Measurements from ENCODE around the gene SIRT4.
"Not testable (repeated sequence)": the region's sequence is repeated elsewhere in the genome, so short reads cannot be mapped to it uniquely, and the experiment has no call there.

Gene SIRT4

GRCh38 chr12:120278137-120279069, 23.7 kb upstream of the SIRT4 start:
- DNase-seq = no peak

GRCh38 chr12:120283318-120283717, 18.8 kb upstream of the SIRT4 start:
- DNase-seq = no peak

- no peak for DNase-seq
These were observed 17.7 kb upstream of the SIRT4 start for GRCh38 chr12:120284381-120284780.

DNA sequence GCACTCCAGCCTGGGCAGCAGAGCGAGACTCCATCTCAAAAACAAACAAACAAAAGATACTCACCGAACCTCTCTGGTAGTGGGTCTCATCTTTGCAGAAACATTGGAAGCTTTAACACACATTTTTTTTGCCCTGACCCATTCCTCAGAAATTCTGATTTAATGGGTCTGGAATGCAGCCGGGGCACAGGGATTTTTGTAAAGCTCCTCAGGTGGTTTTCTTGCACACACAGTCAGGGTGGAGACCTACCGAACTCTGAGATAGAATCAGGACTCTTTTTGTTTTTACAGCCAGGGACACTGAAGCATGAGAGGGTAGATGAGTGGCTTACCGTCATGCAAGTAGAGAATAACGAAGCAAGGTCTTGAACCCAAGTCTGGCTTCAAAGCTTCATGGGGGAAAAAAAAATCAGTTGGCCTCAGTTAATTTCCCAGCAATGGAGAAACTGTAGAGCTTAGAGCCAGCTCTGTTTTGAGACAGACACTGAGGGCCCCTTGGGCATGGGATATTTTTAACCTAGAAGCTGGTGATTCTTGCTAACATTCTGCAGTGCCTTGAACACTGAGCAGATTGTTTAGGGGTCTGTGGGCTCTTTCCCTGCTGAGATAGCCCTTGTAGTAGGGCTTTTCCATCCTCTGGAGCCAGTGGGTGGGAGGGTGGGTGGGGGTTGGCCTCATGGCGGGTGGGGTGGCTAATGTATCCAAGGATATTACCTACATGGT, 15.2 kb upstream of the SIRT4 start:
- DNase-seq = no peak

DNA sequence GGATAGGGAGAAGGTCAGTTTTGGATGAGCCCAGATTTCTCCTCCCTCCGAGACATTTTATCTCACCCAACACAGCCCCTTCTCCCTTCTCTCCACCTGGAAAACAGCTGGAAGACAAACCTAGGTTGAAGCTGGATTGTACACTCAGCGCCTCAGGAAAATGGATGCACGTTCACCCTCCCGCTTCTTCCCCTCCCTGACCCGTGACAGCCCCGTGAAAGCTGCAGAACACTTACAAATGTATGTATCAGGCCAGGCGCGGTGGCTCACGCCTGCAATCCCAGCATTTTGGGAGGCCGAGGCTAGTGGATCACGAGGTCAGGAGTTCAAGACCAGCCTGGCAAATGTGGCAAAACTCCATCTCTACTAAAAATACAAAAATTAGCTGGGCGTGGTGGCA, 14.6 kb upstream of the SIRT4 start:
- DNase-seq = no peak

DNA sequence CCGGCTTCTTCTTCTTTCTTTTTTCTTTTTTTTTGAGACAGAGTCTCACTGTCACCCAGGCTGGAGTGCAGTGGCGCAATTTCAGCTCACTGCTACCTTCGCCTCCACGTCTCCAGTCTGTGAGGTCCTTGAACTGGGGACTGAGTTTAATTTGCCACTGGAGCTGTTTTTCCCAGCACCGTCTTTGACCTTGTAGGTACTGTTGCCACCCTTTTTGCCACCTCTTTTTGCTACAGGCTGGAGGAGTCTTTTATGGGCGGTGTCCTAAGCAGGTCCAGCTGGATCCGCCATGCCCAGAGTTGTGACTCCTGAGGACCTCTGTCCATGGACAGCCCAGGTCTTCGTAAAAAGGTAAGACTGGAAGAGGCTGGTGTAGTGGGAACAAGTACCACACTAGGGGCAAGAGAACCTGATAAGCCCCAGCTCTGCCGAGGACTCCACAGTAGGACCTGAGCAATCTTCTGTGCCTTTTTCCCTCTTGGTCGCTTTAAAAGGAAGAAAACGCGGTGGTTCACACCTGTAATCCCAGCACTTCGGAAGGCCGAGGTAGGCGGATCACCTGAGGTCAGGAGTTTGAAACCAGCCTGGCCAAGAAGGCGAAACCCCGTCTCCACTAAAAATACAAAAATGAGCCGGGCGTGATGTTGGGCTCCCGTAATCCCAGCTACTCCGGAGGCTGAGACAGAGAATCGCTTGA, 11.4 kb upstream of the SIRT4 start:
- no peak for DNase-seq

GRCh38 chr12:120292411-120292660, 9.8 kb upstream of the SIRT4 start:
- DNase-seq = no peak

- peak; percentile 93 for DNase-seq
These were observed 9.2 kb upstream of the SIRT4 start, which contains the start of gene RNU4-1 for GRCh38 chr12:120292661-120293531. RNU4-1 (minus strand) TSS chr12:120293237.

DNA sequence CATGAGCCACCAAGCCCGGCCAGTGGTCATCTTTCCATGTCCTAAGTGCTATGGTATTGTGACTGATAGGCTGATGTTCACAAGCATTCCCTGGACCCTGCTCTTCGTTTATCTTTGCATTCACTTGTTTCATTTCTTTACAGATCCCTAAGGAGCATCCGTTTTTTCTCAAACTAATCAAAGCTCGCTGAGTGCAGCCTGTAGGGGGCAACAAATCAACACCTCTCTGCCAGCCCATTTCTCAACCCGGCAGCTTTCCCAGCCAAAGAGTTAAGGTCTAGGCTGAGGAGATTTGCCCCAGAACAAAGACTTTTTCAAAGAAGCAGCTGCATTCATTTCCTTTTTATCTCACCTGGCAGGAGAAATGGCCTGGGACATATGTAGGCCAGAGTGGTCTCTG, 12.1 kb downstream of the SIRT4 start:
- no peak for DNase-seq

DNA sequence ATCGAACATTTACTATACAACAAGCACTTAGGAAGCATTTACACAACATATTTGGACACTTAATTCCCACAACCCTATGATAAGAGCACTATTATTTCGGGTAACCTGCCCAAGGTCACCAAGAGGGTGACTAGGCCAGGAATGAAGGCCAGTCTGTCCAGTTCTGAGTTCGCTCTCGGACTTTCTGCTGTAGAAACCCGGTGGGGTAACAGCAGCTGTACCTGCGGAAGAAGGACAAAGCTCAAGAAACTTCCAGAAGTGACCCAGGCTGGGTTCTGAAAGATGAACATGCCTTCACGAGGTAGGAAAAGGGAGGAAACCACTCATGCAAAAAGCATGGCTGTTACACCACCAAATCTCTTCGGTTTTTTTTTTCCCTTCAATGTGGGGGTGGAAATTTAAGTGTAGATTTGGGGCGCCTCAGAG, 14.7 kb downstream of the SIRT4 start:
- DNase-seq = no peak

DNA sequence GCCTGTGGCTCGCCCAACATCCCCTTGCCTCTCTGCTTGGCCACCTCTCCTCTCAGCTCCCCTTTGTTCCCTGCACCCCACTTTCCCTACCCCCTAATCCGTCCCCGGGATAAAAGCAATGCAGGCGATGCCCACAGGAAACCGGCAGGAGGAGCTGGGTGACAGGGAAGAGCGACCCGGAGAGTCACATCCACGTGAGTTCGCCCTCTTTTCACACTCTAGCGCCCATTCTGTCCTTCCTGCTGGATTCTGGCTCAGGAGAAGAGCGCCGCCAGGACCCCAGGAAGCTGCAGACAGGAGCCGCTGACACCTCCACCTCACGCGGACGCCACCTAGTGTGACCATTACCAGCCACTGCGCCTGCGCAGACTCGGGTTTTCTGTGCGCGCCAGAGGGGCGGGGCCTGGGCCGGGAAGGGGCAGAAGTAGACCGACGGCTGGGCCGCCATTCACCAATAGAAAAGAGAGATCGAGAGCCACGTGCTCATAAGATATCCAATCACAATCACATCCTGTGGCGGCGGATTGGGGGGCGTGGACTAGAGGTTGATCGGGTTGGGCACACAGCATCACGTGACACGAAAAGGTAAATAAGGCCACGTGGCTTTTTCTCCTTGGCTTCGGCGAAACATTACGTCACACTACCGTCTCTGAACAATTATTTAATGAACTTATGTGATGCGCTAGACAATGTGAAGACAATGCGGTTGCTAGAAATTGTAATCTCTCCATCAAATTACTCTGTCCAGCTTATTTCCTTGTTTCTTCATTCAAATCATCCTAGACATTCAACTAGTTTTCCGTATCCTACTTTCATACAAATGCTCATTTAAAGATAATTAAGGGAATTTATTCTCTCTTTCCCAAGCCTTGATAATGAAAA, 15.3 kb downstream of the SIRT4 start:
- peak; percentile 98 for DNase-seq

DNA sequence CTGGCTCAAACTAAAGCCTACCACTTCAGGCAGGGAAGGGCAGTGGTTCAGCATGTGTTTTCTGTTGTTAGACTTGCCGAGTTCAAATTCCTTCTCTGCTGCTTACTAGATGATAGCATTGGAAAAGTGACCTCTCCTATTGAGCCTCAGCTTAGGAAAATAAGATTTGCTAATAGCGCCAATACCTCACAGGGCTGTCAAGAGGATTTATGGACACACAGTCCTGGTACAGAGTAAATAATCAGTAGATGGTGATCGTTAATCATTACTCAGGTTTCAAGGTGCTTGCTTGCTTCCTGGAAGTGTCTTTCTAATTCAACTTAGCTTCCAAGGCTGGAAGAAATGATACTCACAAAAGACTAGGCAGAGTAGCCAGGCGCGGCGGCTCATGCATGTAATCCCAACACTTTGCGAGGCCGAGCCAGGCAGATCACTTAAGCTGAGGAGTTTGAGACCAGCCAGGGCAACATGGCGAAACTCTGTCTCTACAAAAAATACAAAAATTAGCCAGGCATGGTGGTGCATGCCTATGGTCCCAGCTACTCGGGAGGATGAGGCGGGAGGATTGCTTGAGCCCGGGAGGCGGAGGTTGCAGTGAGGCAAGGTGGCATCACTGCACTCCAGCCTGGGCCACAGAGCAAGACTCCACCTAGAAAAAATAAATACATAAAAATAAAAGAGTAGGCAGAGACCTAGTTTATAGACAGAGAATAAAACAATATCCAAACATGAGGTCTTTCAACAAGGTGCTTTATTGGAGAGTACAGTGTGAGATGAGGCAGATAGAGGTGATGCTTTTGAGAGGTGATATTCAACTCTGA, 19.5 kb downstream of the SIRT4 start:
- no peak for DNase-seq

DNA sequence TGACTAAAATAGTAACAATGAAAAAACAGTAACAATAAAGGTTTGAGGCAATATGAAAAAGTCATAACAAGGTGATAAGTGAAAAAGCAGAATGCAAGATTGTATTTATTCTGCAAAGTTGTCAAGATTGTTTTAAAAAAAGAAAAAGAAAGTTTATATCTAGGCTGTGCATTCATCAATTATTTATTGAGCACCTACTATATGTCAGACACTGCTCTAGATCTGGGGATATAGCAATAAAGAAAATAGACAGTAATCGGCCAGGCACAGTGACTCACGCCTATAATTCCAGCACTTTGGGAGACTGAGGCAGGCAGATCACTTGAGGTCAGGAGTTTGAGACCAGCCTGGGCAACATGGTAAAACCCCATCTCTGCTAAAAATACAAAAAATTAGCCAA, 21.7 kb downstream of the SIRT4 start:
- DNase-seq = no peak

DNA sequence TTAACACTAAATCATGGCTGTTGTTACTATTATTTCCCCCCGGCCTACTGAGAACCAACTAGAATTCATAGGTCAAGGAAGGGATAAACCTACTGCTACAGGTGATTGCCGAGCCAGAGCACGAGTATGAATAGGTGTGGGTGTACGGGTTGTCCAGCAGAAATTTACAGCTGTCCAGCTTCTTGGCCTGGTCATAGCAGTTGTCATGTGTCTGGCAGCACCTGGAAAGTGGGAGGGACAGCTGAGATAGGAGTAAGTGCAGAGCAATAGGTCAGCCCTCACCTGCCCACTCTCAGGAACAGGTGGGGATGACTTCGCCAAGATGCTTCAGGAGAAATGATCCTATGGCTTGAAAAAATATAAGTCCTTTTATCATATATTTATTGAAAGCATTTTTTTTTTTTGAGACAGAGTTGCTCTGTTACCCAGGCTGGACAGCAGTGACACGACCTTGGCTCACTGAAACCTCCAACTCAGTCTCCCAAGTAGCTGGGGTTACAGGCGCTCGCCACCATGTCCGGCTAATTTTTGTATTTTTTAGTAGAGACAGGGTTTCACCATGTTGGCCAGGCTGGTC, 22.8 kb downstream of the SIRT4 start:
- no peak for DNase-seq

DNA sequence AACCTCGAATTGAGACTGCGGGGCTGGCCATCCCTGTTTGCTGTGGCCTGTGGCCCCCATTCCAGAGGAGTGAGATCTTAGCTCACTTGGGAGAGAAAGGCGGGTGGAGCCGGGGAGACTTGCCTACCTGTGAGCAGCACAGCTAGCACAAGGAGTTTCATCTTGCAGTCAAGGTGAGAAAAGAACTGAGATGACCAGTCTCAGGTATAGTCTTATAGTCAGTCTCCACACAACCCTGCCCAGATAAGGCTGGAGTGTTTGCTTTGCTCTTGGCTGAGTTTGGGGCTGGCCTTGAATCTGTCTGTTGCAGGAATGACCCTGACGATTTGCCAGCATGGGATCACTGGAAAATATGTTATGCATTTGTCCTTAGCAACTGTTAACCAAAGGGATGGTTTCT, 25.5 kb downstream of the SIRT4 start, which contains the start of gene PLA2G1B:
Gene PLA2G1B (minus strand): TSS at position 187 of the 400 bp plus-strand sequence. CDS start 26 bp downstream, at position 161.
- no peak for DNase-seq

GRCh38 chr12:120328228-120328627, 26.1 kb downstream of the SIRT4 start:
- DNase-seq = no peak

DNA sequence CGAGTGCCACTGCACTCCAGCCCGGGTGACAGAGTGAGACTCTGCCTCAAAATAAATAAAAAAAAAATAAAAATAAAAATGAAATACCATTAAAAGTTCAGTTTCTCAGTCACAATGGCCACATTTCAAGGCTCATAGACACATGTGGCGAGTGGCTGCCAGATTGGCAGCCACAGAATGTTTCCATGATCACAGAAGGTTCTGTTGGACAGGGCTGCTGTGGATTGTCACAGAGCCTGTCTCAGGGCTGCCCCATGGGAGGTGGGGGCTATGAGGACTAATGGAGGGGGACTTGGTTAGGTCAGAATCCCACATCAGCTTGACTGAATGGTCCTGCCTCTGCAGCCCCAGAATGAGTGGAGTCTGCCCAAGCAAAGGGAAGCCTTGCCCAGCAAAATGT, 29.3 kb downstream of the SIRT4 start:
- DNase-seq = no peak

DNA sequence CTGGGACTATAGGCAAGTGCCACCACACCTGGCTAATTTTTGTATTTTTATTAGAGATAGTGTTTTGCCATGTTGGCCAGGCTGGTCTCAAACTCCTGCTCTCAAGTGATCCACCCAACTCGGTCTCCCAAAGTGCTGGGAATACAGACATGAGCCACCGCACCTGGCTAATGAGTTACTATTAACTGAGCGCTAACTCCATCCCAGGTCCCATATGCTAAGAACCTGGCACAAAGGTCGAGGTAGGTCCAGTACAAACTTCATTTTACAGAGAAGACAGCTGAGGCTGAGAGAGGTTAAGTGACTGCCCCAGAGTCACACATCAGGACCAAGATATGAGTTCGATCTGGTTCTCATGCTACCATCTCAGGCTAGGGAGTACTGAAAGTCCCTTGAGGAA, 29.9 kb downstream of the SIRT4 start:
- no peak for DNase-seq

DNA sequence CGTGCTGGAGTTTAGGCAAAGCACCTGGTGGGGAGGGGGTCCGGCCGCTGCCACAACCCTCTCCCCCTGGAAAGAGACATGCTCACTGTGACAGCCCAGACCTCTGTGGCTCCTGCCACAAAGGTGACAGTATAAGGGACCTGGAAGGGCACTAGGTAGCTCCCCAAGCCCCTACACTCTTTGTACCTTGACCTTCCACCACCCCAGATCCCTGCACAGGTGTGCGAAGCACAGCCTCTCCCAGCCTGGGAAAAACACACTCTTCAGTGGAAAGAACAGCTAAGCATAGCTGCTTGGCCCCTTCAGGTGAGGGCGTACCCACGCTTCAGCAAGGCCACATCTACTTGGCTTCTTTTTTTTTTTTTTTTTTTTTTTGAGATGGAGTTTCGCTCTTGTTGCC, 30.4 kb downstream of the SIRT4 start:
- no peak for DNase-seq

DNA sequence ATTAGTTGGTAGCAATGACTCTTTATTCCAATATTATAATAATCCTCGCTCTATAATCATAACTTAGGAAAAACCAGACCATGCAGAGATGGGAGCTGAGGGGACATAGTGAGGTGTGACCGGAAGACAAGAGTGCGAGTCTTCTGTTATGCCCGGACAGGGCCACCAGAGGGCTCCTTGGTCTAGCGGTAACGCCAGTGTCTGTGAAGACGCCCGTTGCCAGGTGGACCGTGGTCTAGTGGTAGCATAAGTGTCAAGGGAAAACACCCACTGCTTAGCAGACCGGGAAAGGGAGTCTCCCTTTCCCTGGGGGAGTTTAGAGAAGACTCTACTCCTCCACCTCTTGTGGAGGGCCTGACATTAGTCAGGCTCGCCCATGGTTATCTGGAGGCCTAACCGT, 33.3 kb downstream of the SIRT4 start:
- not testable (repeated sequence) for DNase-seq

Data from SIG-M5 (cell line).